ENCODE results near the gene CITED4.
A peak's percentile ranks its signal among the peaks of the same experiment; 100 is the strongest.

The CITED4 gene

DNA sequence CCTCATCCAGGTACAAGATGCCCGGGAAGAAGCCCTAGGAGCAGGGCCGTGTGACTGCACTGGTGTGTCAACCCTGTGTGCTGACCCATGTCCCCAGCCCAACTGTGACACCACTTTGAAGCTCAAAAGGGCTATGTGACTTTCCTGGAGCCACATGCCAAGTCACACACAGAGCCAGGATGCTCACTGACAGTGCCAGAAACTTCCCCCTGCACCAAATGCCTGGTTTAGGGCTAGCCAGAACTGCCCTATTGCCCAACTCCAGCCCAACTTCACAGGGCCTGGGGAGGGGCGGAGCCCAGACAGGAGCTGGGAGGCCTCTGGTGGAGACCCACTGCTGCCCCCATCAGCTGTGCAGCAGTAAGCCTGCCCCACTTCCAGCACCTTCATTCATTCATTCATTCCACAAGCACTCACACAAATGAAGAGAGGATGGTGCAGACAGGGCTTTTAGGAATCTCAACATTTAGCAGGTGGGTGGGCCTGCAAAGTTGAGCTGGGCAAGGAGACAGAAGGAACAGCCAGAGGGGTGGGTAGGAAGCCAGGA, 41.8 kb downstream of the CITED4 start:
- no peak for TF ChIP-seq EZH2phosphoT487 (IDR thresholded peaks at IDR 0.05; ENCODE audit: borderline replicate concordance)
- TF ChIP-seq, protein P1, sequence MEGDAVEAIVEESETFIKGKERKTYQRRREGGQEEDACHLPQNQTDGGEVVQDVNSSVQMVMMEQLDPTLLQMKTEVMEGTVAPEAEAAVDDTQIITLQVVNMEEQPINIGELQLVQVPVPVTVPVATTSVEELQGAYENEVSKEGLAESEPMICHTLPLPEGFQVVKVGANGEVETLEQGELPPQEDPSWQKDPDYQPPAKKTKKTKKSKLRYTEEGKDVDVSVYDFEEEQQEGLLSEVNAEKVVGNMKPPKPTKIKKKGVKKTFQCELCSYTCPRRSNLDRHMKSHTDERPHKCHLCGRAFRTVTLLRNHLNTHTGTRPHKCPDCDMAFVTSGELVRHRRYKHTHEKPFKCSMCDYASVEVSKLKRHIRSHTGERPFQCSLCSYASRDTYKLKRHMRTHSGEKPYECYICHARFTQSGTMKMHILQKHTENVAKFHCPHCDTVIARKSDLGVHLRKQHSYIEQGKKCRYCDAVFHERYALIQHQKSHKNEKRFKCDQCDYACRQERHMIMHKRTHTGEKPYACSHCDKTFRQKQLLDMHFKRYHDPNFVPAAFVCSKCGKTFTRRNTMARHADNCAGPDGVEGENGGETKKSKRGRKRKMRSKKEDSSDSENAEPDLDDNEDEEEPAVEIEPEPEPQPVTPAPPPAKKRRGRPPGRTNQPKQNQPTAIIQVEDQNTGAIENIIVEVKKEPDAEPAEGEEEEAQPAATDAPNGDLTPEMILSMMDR (conservative IDR thresholded peaks at IDR 0.05; ENCODE audit: low read length) = peak; percentile 46
- Histone ChIP-seq H3K9me3 (ENCODE audit: insufficient read depth, low read depth, low read length) (no peaks in the 10 kb centered on the region), H3K9me2 (replicated peaks; ENCODE audit: low read depth, low read length) (no peaks in the 10 kb centered on the region), H3K79me2 (ENCODE audit: insufficient read depth, low read length) (no peaks in the 10 kb centered on the region), H3K4me2 (ENCODE audit: low read depth, low read length, poor library complexity, severe bottlenecking) (no peak overlapping the region), H3K9ac (ENCODE audit: low read depth, low read length, poor library complexity, severe bottlenecking) (no peak overlapping the region), H4K20me1 (ENCODE audit: insufficient read depth, low read length, poor library complexity, severe bottlenecking) (no peaks in the 10 kb centered on the region), H3K27me3 (ENCODE audit: insufficient read depth, low read length, poor library complexity, severe bottlenecking) (no peaks in the 10 kb centered on the region), H3K4me1 (ENCODE audit: insufficient read depth, low read length, poor library complexity, severe bottlenecking) (peaks cover 24% of the 10 kb centered on the region), H2AFZ (ENCODE audit: low read length) (no peak overlapping the region), H3F3A (ENCODE audit: low read depth) (no peaks in the 10 kb centered on the region), H3K36me3 (ENCODE audit: insufficient read depth, low read length) (no peaks in the 10 kb centered on the region), H3K4me3 (ENCODE audit: low read length, poor library complexity, severe bottlenecking) (no peak overlapping the region)

- H3F3A ChIP-seq (ENCODE audit: low read depth) = no peaks in the 10 kb centered on the region
- no peak overlapping the region for H3K9ac ChIP-seq (ENCODE audit: low read depth, low read length, poor library complexity, severe bottlenecking)
- H3K9me3 ChIP-seq (ENCODE audit: insufficient read depth, low read depth, low read length) = no peaks in the 10 kb centered on the region
- peaks cover 12% of the 10 kb centered on the region for H3K4me1 ChIP-seq (ENCODE audit: insufficient read depth, low read length, poor library complexity, severe bottlenecking)
- H2AFZ ChIP-seq (ENCODE audit: low read length) = no peak overlapping the region
- no peaks in the 10 kb centered on the region for H3K27me3 ChIP-seq (ENCODE audit: insufficient read depth, low read length, poor library complexity, severe bottlenecking)
- H3K4me3 ChIP-seq (ENCODE audit: low read length, poor library complexity, severe bottlenecking) = no peak overlapping the region
- no peaks in the 10 kb centered on the region for H3K79me2 ChIP-seq (ENCODE audit: insufficient read depth, low read length)
- no peaks in the 10 kb centered on the region for H3K36me3 ChIP-seq (ENCODE audit: insufficient read depth, low read length)
- TF ChIP-seq EZH2phosphoT487 (IDR thresholded peaks at IDR 0.05; ENCODE audit: borderline replicate concordance) = no peak
- TF ChIP-seq, protein P1 (conservative IDR thresholded peaks at IDR 0.05; ENCODE audit: low read length) = no peak
- H3K9me2 ChIP-seq (replicated peaks; ENCODE audit: low read depth, low read length) = no peaks in the 10 kb centered on the region
- H4K20me1 ChIP-seq (ENCODE audit: insufficient read depth, low read length, poor library complexity, severe bottlenecking) = no peaks in the 10 kb centered on the region
- no peak overlapping the region for H3K4me2 ChIP-seq (ENCODE audit: low read depth, low read length, poor library complexity, severe bottlenecking)
Measured at GRCh38 chr1:40819101-40819500, 43.1 kb downstream of the CITED4 start.

DNA sequence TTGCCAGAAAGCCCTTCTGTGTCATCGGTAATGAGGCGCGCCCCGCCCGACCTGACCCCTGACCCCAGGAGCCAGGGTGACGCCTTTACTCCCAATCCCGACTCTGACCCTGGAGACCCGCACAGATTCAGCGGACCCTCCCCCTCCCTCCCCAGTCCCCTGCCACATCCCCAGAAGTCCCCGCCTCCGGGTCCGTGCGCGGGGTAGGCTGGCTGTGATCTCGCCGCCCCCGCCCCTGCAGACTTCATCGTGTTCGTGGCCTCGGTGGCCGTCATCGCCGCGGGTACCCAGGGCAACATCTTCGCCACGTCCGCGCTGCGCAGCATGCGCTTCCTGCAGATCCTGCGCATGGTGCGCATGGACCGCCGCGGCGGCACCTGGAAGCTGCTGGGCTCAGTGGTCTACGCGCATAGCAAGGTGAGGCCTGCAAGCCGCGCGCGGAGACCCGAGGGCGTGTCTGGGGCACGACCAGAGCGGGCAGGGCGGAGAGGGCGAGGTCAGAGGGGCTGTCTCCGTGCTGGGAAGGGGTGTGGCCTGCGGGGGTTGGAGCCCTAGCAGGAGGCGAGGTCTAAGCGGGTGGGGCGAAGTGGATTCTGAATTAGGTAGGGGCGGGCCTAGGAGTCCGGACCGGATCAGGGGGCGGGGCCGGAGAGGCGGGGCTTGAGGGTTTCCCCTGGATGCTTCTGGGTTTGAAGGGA, 43.8 kb downstream of the CITED4 start:
- no peaks in the 10 kb centered on the region for H3K9me2 ChIP-seq (replicated peaks; ENCODE audit: low read depth, low read length)
- no peaks in the 10 kb centered on the region for H3K27me3 ChIP-seq (ENCODE audit: insufficient read depth, low read length, poor library complexity, severe bottlenecking)
- H3K4me3 ChIP-seq (ENCODE audit: low read length, poor library complexity, severe bottlenecking) = no peak overlapping the region
- no peaks in the 10 kb centered on the region for H3F3A ChIP-seq (ENCODE audit: low read depth)
- H2AFZ ChIP-seq (ENCODE audit: low read length) = no peak overlapping the region
- no peak overlapping the region for H3K9ac ChIP-seq (ENCODE audit: low read depth, low read length, poor library complexity, severe bottlenecking)
- H3K4me2 ChIP-seq (ENCODE audit: low read depth, low read length, poor library complexity, severe bottlenecking) = no peak overlapping the region
- no peaks in the 10 kb centered on the region for H3K36me3 ChIP-seq (ENCODE audit: insufficient read depth, low read length)
- TF ChIP-seq EZH2phosphoT487 (IDR thresholded peaks at IDR 0.05; ENCODE audit: borderline replicate concordance) = no peak
- TF ChIP-seq, protein P1 (conservative IDR thresholded peaks at IDR 0.05; ENCODE audit: low read length) = no peak
- H3K9me3 ChIP-seq (ENCODE audit: insufficient read depth, low read depth, low read length) = no peaks in the 10 kb centered on the region
- H3K4me1 ChIP-seq (ENCODE audit: insufficient read depth, low read length, poor library complexity, severe bottlenecking) = peaks cover 8% of the 10 kb centered on the region
- H3K79me2 ChIP-seq (ENCODE audit: insufficient read depth, low read length) = no peaks in the 10 kb centered on the region
- no peaks in the 10 kb centered on the region for H4K20me1 ChIP-seq (ENCODE audit: insufficient read depth, low read length, poor library complexity, severe bottlenecking)

Data from Loucy (cell line).